Hematopoietic multipotent progenitor cell (in vitro differentiated cells): ENCODE measurements around the gene PLXNA2. TPM values are rescaled to one million over a fixed set of nuclear protein-coding genes. Genes with fewer than 3 reads are reported as not detected.

Source experiments
- DNase-seq, 3 donors: peaks; one replicate each; pipeline ENCODE4 v3.0.0-alpha.2; 2011 to 2015; ENCODE audit warnings: low read depth in 2 of 3, low spot score in 2 of 3
- total RNA-seq: library from RNA; depleted of rRNA; stranded (reverse); fragments of >200 nt; gene quantifications from one replicate; pipeline ENCODE4 v1.2.3, GENCODE V29; 2012

The PLXNA2 gene
- total RNA-seq, 1 donor: 0.27 TPM

GRCh38 chr1:208225954-208226937 is 17.9 kb downstream of the PLXNA2 start:
- no peak for DNase-seq

- DNase-seq: no peak
Measured at GRCh38 chr1:208224192-208224713, 19.9 kb downstream of the PLXNA2 start.

- DNase-seq: peak in 2 of 3 donors; percentile 53 to 65
Measured at GRCh38 chr1:208223136-208223535, 21.0 kb downstream of the PLXNA2 start.

DNA sequence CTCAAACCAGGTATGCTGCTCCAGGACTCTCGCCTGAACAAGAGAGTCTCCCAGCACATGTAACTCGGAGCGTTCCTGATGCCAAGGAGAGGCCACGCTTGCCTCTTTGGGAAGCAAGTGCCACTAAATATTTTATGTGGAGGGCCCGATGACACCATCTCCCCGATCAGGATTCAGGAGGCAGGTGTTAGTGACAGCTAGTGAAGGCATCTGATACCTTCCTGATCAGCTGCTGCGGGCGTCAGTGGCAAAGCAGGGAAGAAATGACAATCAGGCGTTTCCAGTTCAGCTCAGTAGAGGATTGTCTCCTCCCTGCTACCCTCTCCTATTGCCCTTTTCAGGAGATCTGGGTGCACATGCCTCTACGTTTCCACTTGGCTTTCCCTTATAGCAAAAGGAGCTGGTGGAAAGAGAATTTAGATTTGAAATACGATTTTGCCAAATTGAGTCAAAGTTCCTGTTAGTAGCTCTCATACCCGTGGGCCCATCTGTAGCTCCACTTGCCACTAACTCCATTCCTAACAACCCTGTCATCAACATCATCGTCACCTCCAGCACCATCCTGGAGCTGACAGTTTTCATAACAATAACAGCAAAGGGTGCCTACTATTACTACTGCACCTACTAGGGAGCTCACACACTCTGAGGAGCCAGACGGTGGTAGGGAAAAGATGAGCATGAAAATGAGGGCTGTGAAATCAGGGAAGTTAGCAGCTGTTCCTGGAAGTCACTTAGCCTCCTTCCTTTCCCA is 21.6 kb downstream of the PLXNA2 start:
- no peak for DNase-seq

DNA sequence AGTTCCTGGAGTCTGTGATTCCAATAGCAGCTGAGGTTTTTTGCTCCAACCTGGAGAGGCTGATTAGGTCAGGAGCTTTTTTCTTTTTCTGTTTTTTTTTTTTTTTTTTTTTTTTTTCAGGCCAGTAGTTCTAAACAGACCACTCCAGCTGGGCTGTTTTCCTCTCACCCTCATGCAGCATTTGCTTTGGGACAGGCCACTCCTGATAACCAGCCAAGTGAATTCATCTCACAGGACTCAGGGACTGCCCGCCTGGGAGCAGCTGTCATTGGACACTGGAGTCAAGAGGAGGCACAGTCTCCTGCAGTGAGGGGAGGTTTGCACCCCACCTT is 22.9 kb downstream of the PLXNA2 start:
- no peak for DNase-seq

GRCh38 chr1:208219659-208220282 is 24.4 kb downstream of the PLXNA2 start:
- DNase-seq: peak in 2 of 3 donors; percentile 65 to 66

DNA sequence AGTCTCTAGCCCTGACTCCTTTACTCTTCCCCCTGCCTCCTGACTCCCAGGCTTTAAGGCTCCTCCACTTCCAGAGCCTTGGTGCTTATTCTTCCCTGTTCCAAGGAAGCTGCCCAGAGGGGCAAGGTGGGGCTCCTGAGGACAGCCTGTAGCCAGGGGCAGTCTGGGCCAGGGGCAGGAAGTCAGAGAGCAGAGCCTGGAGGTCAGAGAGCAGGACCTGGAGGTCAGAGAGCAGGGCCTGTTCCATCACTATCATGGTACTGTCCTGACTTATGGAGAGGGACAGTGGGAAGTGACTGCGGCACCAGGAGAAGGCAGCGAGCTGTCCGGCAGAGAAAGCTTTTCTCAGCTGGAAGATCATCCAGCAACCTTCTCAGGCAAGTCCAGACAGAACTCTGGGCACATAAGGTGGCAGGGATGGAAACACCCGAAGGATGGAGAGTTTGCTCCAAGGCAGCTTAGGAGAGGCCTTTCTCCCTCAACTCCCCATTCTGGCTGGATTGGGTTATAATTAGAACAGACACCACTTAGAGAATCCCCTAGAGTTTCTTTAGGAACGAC is 25.0 kb downstream of the PLXNA2 start:
- no peak for DNase-seq

- no peak for DNase-seq
Measured at GRCh38 chr1:208218237-208219097, 25.7 kb downstream of the PLXNA2 start.

DNA sequence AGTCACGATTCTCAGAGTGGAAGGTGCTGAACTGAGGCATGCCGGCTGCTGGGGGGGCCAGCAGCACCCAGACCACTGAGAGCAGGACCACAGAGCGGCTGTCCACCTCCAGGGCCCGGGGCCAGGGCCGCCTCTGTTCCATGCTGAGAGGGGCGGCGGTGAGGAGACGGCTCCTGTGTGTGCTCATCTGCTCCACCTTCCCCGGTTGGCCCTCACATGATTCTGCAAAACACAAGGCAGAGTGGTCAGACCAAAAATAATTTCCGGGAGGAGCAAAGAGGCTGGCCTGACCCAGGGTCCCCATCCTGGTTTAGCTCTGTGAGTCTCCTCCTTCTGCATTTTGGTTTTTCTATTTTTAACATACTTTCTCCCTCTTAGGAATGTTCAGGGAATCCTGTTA is 26.4 kb downstream of the PLXNA2 start:
- no peak for DNase-seq

- no peak for DNase-seq
Measured at GRCh38 chr1:208216806-208217205, 27.4 kb downstream of the PLXNA2 start.

DNA sequence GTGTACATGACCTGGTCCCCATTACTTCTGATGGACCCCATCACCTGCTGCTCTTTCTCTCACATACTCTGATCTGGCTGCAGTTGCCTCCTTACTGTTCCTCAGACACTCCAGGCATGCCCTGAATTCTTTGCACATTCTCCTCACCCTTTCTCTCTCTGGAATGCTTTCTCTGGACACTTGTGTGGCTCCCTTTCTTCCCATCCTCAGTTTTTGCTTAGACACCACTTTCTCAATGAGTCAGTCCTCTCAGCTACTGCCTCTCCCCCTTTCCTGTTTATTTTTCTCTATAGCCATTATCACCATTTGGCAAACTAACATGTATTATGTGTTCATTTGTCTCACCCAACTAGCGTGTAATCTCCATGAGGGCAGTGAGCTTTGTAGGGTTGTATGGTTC is 28.1 kb downstream of the PLXNA2 start:
- no peak for DNase-seq

DNA sequence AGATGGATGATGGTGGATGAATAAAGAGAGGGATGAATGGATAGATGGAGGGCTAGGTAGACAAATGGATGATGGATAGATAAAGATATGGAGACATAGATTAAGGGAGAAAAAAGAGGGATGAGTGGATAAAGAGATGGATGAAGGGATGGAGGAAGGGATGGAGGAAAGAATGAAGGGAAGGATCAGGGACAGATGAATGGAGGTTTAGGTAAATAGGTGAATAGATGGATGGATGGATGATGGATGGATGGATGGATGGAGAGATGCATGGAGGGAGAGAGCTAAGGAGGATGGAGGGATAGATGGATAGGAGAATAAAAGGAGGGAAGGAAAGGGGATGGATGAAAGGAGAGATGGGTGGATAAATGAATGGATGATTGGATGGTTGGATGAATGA is 28.8 kb downstream of the PLXNA2 start:
- no peak for DNase-seq

DNA sequence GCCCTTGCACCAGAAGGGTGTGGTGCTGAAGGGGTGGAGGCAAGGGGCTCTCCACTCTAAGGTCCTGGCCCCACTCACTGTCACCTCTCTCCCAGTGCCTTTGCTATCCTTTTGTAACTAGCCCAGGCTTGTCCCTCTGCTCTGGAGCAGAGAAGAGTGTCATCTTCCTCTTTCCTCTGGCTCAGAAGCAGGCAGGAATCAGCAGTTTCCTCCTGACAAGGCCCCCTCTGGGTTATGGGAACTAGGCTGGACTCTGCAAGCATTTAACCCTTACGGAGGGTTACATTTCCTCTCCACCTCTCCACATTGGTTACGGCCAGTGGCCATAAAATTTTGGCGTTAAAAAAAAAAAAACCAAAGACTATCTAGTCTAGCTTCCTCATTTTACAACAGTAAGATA is 30.4 kb downstream of the PLXNA2 start:
- DNase-seq: peak in 1 of 3 donors; percentile 14

- DNase-seq: no peak
Measured at GRCh38 chr1:208212893-208213292, 31.3 kb downstream of the PLXNA2 start.

DNA sequence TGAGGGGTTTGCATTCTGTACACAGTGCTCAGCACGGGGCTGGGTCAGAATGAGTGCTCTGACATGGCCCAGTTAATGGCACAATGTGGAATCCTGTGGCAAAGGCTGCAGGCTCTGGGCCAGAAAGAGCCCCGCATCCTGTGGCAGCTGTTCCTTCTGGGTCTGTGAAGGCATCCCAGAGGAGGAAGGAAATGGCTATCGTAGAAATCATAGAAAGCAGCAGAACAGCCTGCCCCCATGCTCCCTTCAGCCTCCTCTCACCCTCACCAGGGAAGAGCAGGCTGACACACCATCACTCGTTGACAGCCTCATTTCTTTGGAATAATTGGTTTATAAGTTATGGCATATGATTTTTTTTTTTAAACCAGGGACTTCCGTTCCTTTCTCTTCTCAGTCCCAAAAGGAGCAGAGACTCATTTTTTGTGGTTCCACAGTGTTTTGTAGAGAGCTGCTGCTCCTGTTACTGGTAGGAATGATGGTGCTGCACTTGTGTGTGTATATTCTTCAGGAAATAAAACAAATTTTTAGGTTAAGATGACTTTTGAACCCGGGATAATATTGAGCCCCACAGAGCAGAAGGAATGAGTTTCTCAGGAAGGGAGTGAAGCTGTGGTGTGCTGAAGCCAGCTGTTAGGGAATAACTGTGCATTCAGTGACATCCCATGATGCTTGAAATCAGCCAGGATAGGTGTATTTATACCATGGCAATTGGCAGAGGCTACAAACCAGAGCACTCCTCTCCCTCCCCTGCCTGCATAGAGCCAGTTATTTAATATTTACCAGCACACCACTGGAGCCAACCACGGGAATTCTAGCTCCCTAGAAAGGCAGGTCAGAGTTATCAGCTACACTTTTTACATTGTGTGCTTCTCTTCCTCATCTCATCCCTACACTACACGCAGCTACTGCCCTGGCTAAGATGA is 32.0 kb downstream of the PLXNA2 start:
- no peak for DNase-seq

GRCh38 chr1:208209896-208210589 is 34.1 kb downstream of the PLXNA2 start:
- DNase-seq: no peak

GRCh38 chr1:208209286-208209685 is 34.9 kb downstream of the PLXNA2 start:
- no peak for DNase-seq

DNA sequence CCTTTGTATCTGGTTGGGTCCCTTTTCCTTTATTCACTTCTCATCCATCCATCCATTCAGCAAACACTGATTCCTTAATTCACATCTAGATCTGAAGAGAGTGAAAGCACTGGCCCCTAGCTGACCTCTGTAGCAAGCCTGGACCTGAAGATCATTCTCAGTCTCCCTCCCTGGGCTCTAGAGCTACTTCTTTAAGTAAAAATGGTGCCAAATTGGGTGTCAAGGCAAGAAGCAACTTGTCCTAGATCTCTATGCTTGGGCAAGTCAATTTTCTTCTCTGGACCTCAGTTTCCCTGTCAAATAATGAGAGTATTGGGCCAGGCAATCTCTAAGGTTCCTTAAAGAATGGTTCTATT is 36.1 kb downstream of the PLXNA2 start:
- no peak for DNase-seq
